Frontal cortex (tissue), 4 donors: ENCODE data around the gene DEXI. TPM values are rescaled to one million over a fixed set of nuclear protein-coding genes. Genes with fewer than 3 reads are reported as not detected.
A peak's percentile ranks its signal among the peaks of the same experiment; 100 is the strongest.
"Not testable (repeated sequence)": the region's sequence is repeated elsewhere in the genome, so short reads cannot be mapped to it uniquely, and the experiment has no call there.

Source experiments
- DNase-seq, 2 donors: peaks; one replicate each; pipeline ENCODE4 v3.0.0; 2012; ENCODE audit warnings: low spot score in 2 of 2
- FAIRE-seq: peaks from 2 replicates; lab custom pipeline; 2012; peaks lifted over from hg19 to GRCh38; lab: Jason Lieb, UNC
- total RNA-seq: library from RNA; depleted of rRNA; stranded (reverse); fragments of >200 nt; gene quantifications from one replicate; pipeline ENCODE4 v1.2.3, GENCODE V29; 2014
- donor health status: control.
- donor health status: control.
- donor health status: control.

Gene DEXI
- total RNA-seq, 1 donor from 2014 or later: 8.2 TPM

- DNase-seq (no peak), FAIRE-seq (no peak)
These were observed 27.8 kb upstream of the DEXI start for GRCh38 chr16:10970065-10970464.

GRCh38 chr16:10969615-10970014, 27.3 kb upstream of the DEXI start:
- FAIRE-seq (no peak), DNase-seq (no peak)

- FAIRE-seq (no peak), DNase-seq (no peak)
These were observed 26.2 kb upstream of the DEXI start for GRCh38 chr16:10968498-10968897.

- FAIRE-seq (no peak), DNase-seq (no peak)
These were observed 25.7 kb upstream of the DEXI start for GRCh38 chr16:10967986-10968385.

- not testable (repeated sequence) for FAIRE-seq, DNase-seq
These were observed 24.3 kb upstream of the DEXI start for GRCh38 chr16:10966559-10966958.

- no peak for DNase-seq
- no peak for FAIRE-seq
These were observed 23.9 kb upstream of the DEXI start for GRCh38 chr16:10966129-10966528.

- no peak for DNase-seq
- FAIRE-seq: no peak
These were observed 23.3 kb upstream of the DEXI start for GRCh38 chr16:10965440-10966061.

- no peak for DNase-seq
- FAIRE-seq: no peak
These were observed 22.6 kb upstream of the DEXI start for GRCh38 chr16:10964891-10965326.

GRCh38 chr16:10964039-10964890, 22.0 kb upstream of the DEXI start:
- DNase-seq: peak in 1 of 2 donors; percentile 78
- FAIRE-seq: no peak

GRCh38 chr16:10961231-10961630, 19.0 kb upstream of the DEXI start:
- DNase-seq (no peak), FAIRE-seq (no peak)

- no peak for FAIRE-seq
- DNase-seq: no peak
These were observed 16.9 kb upstream of the DEXI start for GRCh38 chr16:10959161-10959560.

- no peak for FAIRE-seq
- DNase-seq: no peak
These were observed 15.7 kb upstream of the DEXI start for GRCh38 chr16:10957771-10958482.

- FAIRE-seq: no peak
These were observed 12.6 kb upstream of the DEXI start for GRCh38 chr16:10954903-10955302.

GRCh38 chr16:10951026-10951425, 8.8 kb upstream of the DEXI start:
- DNase-seq: no peak
- FAIRE-seq: no peak

More at GRCh38 chr16:10954903-10955302, 12.6 kb upstream of the DEXI start:
- no peak for DNase-seq

- DNase-seq (no peak), FAIRE-seq (no peak)
These were observed 8.1 kb upstream of the DEXI start for GRCh38 chr16:10950393-10950792.

GRCh38 chr16:10949424-10949970, 7.2 kb upstream of the DEXI start:
- no peak for DNase-seq
- no peak for FAIRE-seq

GRCh38 chr16:10947211-10947787, 5.0 kb upstream of the DEXI start:
- DNase-seq (no peak), FAIRE-seq (no peak)

- DNase-seq: no peak
- FAIRE-seq: no peak
These were observed 4.0 kb upstream of the DEXI start for GRCh38 chr16:10946308-10946707.

- FAIRE-seq (no peak), DNase-seq (no peak)
These were observed 3.0 kb upstream of the DEXI start for GRCh38 chr16:10945065-10945787.
